ENCODE measurements around the gene PCSK6.

PCSK6 gene

GRCh38 chr15:101461097-101461496 lies 28.4 kb downstream of the PCSK6 start:
- no peak overlapping the region for H3K4me2 ChIP-seq (ENCODE audit: insufficient read depth, low read length)
- no peak overlapping the region for H2AFZ ChIP-seq (ENCODE audit: low read depth, low read length)
- no peak for TF ChIP-seq EZH2 (IDR thresholded peaks at IDR 0.05; ENCODE audit: borderline replicate concordance, low read depth, low read length, severe bottlenecking)
- TF ChIP-seq, protein P1, sequence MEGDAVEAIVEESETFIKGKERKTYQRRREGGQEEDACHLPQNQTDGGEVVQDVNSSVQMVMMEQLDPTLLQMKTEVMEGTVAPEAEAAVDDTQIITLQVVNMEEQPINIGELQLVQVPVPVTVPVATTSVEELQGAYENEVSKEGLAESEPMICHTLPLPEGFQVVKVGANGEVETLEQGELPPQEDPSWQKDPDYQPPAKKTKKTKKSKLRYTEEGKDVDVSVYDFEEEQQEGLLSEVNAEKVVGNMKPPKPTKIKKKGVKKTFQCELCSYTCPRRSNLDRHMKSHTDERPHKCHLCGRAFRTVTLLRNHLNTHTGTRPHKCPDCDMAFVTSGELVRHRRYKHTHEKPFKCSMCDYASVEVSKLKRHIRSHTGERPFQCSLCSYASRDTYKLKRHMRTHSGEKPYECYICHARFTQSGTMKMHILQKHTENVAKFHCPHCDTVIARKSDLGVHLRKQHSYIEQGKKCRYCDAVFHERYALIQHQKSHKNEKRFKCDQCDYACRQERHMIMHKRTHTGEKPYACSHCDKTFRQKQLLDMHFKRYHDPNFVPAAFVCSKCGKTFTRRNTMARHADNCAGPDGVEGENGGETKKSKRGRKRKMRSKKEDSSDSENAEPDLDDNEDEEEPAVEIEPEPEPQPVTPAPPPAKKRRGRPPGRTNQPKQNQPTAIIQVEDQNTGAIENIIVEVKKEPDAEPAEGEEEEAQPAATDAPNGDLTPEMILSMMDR (IDR thresholded peaks at IDR 0.05; ENCODE audit: borderline replicate concordance, extremely low read depth, low read length, poor library complexity, severe bottlenecking): no peak
- no peak overlapping the region for H3K9ac ChIP-seq (ENCODE audit: low read depth, low read length)
- no peaks in the 10 kb centered on the region for H3K27me3 ChIP-seq (ENCODE audit: insufficient read depth, low read length, poor library complexity)
- H3K27ac ChIP-seq (ENCODE audit: low read length): peak overlapping the region; percentile 48; the same call in 1 of the 2 replicates
- peaks cover 35% of the 10 kb centered on the region for H3K4me1 ChIP-seq (ENCODE audit: insufficient read depth, low read length)
- H4K20me1 ChIP-seq (ENCODE audit: insufficient read depth, low read length): no peaks in the 10 kb centered on the region
- ATAC-seq (ENCODE audit: insufficient read depth, low read depth): no peak
- no peaks in the 10 kb centered on the region for H3K9me3 ChIP-seq (ENCODE audit: insufficient read depth, low read length, severe bottlenecking)
- DNase-seq: no peak
- H3K4me3 ChIP-seq (ENCODE audit: low read depth in 1 of 2, low read length in 2 of 2): no peak overlapping the region
- H3K79me2 ChIP-seq (ENCODE audit: insufficient read depth, low read length): no peaks in the 10 kb centered on the region
- H3K36me3 ChIP-seq (ENCODE audit: insufficient read depth, low read length): no peaks in the 10 kb centered on the region

GRCh38 chr15:101459579-101460300 lies 29.8 kb downstream of the PCSK6 start:
- Histone ChIP-seq H3K9me3 (ENCODE audit: insufficient read depth, low read length, severe bottlenecking) (no peaks in the 10 kb centered on the region), H3K36me3 (ENCODE audit: insufficient read depth, low read length) (no peaks in the 10 kb centered on the region), H3K27ac (ENCODE audit: low read length) (peak overlapping the region; percentile 37; the same call in 1 of the 2 replicates), H3K4me1 (ENCODE audit: insufficient read depth, low read length) (peaks cover 35% of the 10 kb centered on the region), H3K4me2 (ENCODE audit: insufficient read depth, low read length) (no peak overlapping the region), H3K27me3 (ENCODE audit: insufficient read depth, low read length, poor library complexity) (no peaks in the 10 kb centered on the region), H3K9ac (ENCODE audit: low read depth, low read length) (no peak overlapping the region), H3K4me3 (ENCODE audit: low read depth in 1 of 2, low read length in 2 of 2) (no peak overlapping the region), H4K20me1 (ENCODE audit: insufficient read depth, low read length) (no peaks in the 10 kb centered on the region), H2AFZ (ENCODE audit: low read depth, low read length) (no peak overlapping the region), H3K79me2 (ENCODE audit: insufficient read depth, low read length) (no peaks in the 10 kb centered on the region)
- ATAC-seq (ENCODE audit: insufficient read depth, low read depth) (no peak), DNase-seq (no peak)
- TF ChIP-seq, protein P1 (IDR thresholded peaks at IDR 0.05; ENCODE audit: borderline replicate concordance, extremely low read depth, low read length, poor library complexity, severe bottlenecking): no peak
- TF ChIP-seq EZH2 (IDR thresholded peaks at IDR 0.05; ENCODE audit: borderline replicate concordance, low read depth, low read length, severe bottlenecking): no peak

DNA sequence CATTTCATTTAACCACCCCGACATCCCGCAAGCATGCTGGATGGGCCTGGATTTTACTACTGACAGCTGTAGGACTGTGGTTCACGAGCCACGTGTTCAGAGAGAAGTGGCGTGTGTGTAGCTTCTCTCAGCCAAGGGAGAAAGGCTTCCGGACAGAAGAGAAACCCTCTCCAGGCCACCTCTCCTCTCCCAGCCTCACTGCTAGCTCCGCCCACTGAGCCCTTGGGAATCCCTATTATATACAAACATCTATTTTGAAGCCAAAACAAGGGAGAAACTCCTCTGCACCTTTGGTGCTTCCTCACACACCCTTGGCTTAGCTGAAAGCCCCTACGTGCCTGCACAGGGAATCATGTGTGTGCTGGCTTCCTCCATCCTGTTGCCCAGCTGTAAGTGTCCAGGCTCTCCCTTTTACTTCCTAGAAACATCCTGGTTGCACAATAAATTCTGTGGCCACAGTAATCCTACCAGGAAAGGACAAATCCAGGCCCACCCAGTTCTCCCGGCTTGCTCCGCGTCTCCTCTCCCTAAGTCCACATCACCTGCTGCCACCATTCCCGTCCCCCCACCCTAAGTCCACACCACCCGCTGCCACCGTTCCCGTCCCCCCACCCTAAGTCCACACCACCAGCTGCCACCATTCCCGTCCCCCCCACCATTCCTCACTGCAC lies 30.5 kb downstream of the PCSK6 start:
- Histone ChIP-seq H2AFZ (ENCODE audit: low read depth, low read length) (no peak overlapping the region), H3K27me3 (ENCODE audit: insufficient read depth, low read length, poor library complexity) (no peaks in the 10 kb centered on the region), H3K9ac (ENCODE audit: low read depth, low read length) (no peak overlapping the region), H4K20me1 (ENCODE audit: insufficient read depth, low read length) (no peaks in the 10 kb centered on the region), H3K79me2 (ENCODE audit: insufficient read depth, low read length) (no peaks in the 10 kb centered on the region), H3K9me3 (ENCODE audit: insufficient read depth, low read length, severe bottlenecking) (no peaks in the 10 kb centered on the region), H3K4me2 (ENCODE audit: insufficient read depth, low read length) (no peak overlapping the region), H3K27ac (ENCODE audit: low read length) (no peak overlapping the region), H3K36me3 (ENCODE audit: insufficient read depth, low read length) (no peaks in the 10 kb centered on the region), H3K4me3 (ENCODE audit: low read depth in 1 of 2, low read length in 2 of 2) (no peak overlapping the region), H3K4me1 (ENCODE audit: insufficient read depth, low read length) (peaks cover 32% of the 10 kb centered on the region)
- DNase-seq (no peak), ATAC-seq (ENCODE audit: insufficient read depth, low read depth) (no peak)
- TF ChIP-seq EZH2 (IDR thresholded peaks at IDR 0.05; ENCODE audit: borderline replicate concordance, low read depth, low read length, severe bottlenecking): no peak
- TF ChIP-seq, protein P1 (IDR thresholded peaks at IDR 0.05; ENCODE audit: borderline replicate concordance, extremely low read depth, low read length, poor library complexity, severe bottlenecking): no peak
